ENCODE data around the gene ACIN1.
"Not testable (repeated sequence)": the region's sequence is repeated elsewhere in the genome, so short reads cannot be mapped to it uniquely, and the experiment has no call there.

Gene ACIN1

DNA sequence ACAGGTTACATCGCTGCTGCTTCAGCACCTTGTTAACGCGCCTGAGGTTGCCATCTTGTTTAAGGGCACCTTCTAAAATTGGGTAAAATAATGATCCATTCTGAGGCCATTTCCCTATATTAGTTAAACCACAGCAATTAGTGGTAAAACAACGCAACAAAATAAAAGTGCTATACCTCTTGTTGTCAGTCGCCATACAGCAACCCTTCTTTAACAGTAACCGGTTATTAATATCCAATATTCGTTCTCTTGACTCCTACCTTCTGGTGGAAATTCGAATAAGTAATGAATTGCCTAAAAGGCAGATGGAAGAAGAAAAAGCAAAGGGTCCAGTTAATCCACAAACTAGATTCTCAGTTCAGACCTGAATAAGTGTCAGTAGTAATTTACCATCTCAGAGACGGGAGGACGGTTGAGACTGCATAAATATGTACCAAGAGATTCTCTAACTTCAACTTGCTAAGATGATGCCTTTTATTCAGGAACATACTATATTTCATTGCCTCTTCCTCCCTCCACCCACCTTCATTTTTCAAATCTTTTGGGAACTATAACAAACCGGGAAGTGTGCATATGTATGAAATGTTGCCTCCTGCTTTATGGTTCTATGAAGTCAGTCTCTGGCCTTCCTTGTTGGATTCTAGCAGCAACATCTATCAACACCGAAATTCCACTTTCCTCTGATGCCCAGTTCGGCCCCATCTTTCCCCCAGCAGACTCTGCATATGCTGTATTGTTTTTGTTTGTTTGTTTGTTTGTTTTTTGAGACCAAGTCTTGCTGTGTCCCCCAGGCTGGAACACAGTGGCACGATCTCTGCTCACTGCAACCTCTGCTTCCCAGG, 59.4 kb downstream of the ACIN1 start:
- no peak for DNase-seq

DNA sequence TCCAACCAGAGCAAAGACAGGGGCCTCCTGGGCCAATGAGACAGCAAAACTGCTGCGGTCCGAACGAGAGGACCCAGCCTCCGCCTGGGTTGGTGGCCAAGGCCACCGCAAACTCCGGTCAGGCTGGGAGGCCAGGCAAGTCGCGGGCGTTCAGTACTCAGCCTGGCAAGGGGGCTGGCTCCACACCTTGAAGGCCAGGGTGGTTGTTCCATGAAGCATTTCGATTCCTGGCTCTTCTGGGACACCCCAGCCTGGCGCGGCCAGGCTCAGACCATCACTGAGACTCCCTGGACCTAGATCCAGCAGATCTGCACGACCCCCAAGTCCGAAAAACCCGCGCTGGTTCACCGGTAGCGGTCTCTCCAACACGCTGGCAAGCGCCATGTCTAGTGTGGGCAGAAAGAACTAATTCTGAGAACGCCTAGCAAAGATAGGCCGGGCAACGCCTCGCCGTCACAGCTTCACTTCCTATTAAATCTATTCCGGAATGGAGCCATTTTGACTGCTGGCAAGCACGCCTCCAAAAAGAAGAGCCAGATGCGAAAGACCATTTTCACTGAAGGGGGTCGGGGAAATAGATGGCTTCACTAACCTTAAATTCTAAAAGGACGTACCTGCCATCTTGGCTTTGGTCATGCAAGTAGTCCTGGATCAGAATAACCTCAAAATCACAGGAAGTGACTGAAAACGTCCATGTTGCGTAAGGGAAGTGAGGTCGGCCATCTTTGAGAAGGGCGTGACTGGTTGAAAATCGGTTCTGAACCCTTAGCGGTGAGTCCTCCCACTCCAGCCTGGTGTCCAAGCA, 60.2 kb downstream of the ACIN1 start, which contains the start of gene PSMB5:
TSS of gene PSMB5 (minus strand) at position 403 of the 805 bp plus-strand sequence. CDS start at position 384, 19 bp downstream.
- DNase-seq, result no peak

DNA sequence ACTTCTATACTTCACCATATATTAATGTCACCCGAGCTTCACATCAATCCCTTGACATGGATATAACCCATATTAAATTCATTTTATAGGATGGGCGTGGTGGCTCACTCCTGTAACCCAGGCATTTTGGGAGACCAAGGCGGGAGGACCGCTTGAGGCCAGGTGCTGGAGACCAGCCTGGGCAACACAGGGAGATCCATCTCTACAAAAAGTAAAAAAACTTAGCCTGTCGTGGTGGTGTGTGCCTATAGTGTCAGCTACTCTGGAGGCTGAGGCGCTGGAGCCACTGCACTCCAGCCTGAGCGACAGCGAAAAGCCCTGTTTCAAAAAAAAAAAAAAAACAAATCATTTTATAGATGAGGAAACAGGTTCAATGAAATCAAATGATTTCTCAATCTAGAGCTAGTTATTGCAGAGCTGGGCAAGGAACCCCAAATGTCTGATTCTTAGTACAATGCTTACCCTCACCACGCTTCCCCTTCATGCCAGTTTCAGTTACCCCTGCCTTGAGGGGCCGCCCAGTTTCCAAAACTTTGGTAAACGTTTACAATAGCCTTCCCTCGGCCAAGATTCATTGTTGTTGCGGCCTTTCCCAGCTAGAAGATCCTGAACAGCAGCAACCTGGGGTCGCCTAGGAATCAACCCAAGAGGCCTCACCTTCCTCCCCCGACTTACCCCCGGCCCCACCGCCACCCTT, 61.0 kb downstream of the ACIN1 start:
- DNase-seq, result no peak

DNA sequence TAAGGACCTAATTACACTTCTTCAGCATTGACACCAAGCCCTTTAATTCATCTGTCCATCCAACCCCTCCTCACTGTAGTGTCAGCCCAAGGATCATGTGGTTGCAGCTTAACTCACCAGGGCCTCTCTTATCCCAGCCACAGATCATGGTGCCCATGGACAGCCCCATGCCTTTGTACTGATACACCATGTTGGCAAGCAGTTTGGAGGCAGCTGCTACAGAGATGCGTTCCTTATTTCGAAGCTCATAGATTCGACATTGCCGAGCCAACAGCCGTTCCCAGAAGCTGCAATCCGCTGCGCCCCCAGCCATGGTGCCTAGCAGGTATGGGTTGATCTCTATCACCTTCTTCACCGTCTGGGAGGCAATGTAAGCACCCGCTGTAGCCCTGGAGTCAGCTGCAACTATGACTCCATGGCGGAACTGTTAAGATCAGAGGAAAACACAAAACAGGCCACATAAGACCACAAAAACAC, 61.6 kb downstream of the ACIN1 start:
- no peak for DNase-seq

DNA sequence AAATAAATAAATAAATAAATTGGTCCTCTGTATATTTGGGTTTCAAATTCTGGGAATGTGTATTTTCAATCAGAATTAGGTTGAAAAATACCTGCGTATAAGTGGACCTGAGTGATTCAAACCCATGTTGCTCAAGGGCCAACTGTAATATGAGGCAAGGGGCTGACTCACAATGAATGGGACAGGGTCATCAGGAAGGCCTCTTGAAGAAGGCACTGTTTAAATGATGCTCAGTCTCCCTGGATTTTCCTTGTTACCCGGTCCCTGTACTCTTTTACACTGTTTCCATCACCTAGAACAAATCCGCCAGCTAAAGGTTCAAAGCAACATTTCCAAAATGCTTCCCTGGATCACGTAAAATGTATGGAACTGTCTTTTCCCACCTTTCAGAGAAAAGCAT, 64.0 kb downstream of the ACIN1 start:
- DNase-seq, result no peak

DNA sequence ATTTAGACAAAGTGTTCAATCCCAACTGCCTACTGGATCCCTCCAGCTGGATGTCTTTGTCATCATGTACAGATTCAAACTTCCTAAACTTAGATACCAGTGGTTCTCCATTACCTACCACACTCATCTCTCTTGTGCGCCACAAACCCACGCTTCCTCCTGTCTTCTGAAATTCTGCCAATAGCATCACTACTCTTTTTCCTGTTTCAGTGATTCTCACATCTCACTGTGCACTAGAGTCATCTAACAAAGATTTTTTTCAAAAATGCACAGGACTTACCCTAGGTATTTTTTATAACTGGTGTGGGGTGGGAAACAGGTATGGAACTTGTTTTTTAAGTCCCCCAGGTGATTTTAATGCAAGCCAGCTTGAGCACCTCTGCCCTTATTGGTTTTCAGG, 66.1 kb downstream of the ACIN1 start:
- no peak for DNase-seq

DNA sequence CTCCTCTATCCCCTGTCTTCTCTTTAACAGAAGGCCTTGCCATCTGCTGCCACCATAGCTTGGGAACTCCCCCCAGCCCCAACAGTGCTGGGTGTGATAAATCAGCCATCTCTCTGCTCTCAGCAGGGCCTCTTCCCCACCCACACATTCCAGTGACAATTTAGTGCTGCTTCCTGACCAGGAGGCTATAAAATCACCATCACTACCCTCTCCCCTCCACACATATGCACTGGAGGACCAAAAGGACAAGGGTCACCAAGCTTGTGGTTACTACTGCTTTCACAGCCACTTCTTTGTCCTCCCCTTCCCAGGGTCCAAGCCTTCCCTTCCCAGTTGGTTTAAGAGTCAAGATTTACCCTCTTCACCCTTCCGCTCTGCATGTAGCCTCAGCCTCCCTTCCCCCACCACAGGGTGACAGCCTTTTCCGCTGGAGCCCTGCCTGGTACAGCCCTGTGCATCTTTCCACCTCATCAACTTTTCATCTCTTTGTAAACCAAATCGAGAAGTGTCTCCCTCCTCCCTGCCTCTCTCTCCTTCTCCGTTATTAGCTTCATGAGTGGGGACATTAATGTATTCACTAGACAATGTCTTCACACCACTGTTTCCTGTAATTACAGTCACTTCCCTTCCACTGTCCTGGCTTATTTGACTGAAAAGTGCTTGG, 69.7 kb downstream of the ACIN1 start:
- no peak for DNase-seq

DNA sequence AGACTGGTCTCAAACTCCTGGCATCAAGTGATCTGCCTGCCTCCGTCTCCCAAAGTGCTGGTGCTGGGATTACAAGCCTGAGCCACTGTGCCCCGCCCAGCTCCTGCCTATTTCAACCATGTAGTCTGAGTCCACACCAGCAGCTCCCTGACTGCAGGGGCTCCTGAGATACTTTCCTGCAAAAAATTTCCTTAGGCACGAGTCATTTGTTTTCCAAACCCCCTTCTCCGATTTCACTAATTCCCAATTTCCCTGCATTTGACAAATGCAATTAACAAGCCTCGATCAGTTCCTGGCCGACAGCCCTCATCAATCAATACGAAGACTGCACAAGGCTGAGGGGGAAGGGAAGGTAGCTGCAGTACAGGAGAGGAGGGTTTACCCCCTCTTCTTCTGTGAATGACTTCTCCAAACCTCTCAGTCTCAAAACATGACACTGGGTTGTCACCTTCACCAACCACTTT, 70.3 kb downstream of the ACIN1 start:
- no peak for DNase-seq

DNA sequence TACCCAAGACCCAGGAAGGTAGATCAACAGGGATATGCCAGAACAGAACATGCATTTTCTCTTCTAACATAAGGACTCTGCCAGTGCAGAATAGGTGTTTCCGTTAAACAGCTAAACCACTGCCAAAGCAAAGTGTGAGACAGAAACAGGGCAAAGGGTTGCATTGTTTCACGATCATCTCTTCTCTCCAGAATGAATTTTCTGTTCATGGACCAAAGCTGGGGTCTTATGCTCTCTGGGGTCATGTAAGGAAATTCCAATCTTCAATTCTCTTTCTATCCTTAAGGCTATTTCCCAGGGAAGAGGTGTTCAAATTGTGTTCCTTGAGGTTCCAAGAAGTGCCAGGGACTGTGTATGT, 71.2 kb downstream of the ACIN1 start:
- no peak for DNase-seq

DNA sequence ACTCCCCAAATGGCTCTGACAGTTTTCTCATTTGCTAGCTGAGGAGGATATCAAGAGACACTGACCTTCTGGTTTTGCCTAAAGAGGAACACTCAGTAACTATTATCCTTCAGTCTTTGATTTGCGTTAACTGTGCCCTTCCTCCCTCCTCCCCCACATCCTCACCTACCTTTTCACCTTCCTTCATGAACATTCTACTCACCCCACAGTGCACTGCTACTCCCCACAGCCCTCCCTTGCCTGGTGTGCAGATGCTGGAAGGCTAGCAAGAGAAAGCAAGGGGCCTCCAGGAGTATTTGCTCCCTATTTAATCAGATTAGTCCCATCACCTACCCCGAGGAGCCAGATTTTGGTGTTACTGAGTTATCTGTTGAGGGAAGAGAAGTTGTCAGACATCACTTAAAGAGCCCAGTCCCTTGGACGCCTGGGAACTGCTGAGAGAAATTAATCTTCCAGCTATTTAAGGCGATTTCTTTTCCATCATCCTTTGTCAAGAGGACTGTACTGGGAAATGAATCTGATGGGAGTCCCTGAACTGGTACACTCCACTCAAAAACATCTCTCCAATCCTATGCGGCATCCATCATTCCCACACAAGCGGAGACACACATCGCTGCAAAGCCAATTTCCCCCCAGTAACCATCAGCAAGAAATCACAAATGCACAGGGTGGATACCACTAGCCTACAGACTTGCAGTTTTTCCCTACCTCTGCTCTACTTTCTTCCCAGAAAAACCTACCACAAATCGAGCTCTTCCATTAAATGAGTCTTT, 71.7 kb downstream of the ACIN1 start:
- no peak for DNase-seq

DNA sequence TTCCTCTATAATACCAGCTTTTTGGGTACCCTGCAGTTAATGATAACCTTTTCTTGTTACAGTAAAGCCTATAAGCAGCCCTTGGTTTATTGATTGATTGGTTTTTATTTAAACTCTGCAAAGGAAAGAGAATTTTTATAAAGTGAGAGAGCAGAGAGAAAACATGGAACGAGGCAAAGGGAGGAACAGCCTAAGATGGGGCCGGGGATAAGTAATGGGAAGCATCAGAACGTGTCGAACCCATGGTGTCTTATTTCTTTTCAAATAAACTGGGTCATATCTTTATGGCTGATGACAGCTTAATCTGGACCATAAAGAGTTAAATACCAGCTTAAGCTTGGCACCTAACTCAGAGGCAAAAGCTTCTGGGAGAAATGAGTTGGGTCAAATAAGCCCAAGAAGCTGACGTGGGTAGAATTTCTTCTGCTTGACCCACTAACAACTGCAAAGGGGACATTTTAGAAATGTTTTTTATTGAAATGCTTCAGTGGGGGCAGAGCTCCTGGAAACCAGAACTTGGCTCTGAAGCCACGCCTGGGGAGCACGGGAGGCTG, 73.0 kb downstream of the ACIN1 start:
- DNase-seq, result no peak

DNA sequence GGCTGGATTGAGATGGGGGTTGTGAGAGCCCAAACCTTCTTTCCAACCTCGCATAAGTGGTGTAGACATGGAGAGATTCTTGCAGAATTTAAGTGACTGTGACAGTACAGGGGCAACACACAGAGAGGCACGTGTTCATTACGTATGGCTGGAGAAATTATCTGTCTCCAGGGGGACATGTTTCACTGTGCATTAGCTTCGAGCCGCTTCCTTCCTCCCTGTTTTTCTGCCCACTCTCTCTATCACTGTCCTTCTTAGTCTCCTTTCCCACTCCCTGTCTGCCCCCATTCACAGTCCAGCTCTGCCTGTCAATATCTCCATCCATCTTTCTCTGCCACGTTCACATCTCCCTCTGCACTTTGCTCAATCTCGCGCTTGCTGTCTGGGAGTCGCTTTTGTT, 73.5 kb downstream of the ACIN1 start:
- DNase-seq, result no peak

DNA sequence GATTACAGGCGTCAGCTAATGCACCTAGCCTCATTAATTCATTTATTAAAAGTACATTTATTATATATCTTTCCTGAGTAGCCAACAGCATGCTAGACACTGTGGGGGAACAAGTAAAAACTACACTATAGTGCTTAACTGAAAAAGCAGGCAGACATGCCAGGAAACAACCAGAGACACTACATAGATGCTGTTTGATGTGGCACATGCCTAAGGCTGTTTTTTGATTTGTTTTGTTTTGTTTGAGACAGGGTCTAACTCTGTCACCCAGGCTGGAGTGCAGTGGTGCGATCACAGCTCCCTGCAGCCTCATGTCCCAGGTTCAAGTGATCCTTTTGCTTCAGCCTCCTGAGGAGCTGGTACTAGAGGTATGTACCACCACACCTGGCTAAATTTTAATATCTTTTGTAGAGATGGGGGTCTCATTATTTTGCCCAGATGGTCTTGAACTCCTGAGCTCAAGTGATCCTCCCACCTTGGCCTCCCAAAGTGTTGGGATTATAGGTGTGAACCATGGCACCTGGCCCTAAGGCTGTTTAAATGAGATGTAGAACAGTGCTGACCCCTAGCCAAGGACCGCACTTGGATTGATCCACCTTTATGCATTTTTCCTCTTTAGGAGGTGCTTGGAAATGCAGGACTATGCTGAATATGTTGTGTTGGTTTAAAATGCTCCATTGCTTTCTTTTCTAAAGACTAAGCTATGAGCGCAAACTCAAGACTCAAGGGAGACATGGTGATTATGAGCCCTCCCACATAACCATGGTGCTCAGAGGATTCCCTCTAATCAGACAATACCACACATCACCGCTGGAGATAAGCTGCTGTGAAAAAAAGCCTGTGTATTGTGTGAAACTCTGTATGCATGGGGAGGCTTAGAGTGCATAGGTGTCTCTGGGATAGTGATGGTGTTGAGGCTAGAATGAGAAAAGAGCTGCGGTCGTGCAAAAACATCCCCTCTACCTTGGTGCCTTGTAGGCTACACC, 74.5 kb downstream of the ACIN1 start:
- DNase-seq, result no peak

DNA sequence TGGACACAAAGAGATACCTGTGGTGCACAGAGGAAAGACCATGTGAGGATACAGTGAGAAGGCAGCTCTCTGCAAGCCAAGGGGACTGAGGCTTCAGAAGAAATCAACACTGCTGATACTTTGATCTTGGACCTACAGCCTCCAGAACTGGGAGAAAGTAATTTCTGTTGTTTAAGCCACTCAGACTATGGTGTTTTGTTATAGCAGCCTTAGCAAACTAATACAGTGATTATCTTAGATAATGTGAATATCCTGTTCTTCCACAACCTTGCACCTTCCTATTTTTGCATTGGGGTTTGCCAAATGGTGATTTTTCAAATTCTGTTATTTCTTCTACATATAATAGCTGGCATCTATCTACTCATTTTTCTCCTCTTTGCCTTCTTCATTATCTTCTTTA, 76.8 kb downstream of the ACIN1 start:
- no peak for DNase-seq

DNA sequence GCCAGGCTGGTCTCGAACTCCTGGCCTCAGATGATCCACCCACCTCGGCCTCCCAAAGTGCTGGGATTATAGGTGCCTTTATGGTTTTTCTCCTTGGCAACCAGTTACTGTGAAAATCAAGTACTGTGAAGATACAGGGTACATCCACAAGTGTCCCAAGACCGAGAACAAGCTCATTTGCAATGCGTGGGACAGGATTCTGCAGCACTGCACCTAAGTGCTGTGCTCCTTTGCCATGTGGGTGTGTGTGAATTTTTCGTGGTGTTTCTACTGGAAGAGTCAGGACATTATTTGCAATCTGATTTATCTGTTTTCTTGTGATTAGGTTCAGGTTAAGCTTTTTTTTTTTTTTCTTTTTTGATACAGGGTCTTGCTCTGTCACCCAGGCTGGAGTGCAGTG, 77.8 kb downstream of the ACIN1 start:
- DNase-seq, result no peak

DNA sequence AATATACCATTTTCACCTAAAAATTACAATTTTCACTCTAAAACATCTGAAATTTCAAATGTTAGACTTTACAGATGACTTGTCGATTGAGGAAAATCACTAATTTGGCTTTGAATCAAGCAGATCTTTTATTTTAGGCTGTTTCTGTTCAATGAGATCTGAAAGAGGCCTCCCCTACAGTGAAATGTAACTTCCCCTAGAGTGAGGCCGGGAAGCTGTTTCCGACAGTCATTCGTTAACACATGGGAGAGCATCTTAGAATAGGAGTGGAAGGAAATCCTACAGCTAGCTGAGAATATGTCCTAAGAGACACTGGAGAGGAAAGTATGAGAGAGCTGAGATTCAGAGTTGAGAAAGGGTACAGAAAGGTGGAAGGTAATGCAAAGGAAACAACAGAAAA, 79.3 kb downstream of the ACIN1 start:
- no peak for DNase-seq

DNA sequence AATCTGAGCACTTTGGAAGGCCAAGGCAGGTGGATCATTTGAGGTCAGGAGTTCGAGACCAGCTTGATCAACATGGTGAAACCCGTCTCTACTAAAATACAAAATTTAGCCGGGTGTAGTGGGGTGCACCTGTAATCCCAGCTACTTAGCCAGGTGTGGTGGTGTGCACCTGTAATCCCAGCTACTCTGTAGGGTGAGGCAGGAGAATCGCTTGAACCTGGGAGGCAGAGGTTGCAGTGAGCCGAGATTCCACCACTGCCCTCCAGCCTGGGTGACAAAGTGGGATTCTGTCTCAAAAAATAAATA, 81.2 kb downstream of the ACIN1 start:
- not testable (repeated sequence) for DNase-seq

DNA sequence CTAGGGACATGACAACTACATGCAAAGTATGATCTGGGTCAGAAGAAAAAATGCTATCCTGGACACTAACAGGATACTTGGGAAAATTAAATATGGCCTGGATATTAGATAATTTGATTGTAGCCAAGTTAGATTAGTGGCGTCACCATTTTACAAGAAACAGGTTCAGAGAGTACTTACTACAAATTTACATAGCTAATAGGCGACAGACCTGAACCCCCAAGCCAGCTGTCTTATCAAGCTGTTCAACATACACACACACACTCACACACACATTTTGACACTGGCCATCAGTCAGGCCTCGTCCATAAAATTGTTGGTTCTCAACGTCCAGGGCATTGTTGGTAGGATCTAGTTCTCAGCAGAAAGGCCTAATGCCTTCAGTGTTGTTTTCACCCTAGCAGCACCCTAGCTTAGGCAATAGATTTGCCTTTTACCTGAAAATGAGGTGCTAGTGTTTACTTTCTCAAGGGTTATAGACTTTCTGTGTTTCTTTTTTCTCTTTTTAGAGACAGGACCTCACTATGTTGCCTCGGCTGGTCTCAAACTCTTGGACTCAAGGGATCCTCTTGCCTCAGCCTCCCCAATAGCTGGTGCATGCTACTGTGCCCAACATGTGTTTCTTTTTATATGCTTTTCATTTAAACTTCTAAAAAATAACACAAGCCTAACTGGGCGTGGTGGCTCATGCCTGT, 81.7 kb downstream of the ACIN1 start:
- DNase-seq, result no peak

DNA sequence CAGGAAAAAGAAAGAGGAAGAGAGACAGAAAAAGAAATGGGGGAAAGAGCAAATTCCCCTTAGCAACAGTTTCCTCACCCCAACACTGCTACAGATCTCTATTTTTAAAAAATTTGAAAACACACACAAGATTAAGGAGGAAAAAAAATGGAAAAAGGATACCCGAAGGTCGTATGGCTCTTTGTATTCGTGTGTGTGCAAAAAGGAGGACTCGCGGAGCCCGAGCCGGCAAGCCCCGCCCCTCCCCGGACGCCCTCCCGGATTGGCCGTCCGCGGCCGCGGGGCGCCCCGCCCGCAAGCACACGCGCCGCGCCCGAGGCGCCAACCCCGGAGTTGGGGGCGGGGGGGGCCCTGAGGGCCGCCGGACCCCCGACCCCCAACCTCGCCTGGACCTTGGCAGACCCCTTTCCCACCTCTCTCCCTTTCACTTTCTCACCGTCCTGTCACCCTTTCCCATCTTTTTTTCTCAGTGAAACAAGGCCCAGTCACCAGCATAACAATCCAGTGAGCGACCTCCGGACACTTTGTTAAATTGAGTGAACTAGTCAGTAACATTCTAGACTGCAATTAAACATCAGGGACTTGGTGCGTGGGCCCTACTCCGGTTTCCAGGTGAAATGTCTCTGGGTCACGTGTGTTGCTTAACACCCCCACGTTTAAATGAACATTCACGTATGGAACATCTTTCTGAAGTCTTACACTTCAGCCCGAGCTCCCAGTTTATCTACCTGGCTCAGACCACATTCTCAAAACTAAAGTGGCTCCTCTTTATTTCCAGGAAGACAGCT, 84.8 kb downstream of the ACIN1 start, which contains the start of gene C14orf93:
TSS of gene C14orf93 (minus strand) at position 205 of the 788 bp plus-strand sequence. CDS start 11,120 bp downstream, outside the sequence.
- DNase-seq, result no peak
